Forelimb muscle (tissue), 1 donor: ENCODE measurements around the gene HOXB4. TPM values are rescaled to one million over a fixed set of nuclear protein-coding genes. Genes with fewer than 3 reads are reported as not detected.
"Not testable (repeated sequence)": the region's sequence is repeated elsewhere in the genome, so short reads cannot be mapped to it uniquely, and the experiment has no call there.

ENCODE experiments used
- DNase-seq: peaks from one replicate; pipeline ENCODE4 v3.0.0-alpha.2; 2013; ENCODE audit warnings: low read depth
- polyA plus RNA-seq: library from polyadenylated mRNA; unstranded; fragments of 120-200 nt; gene quantifications from one replicate; pipeline ENCODE4 v1.2.1, GENCODE V29; 2013; ENCODE audit not compliant: insufficient read length

The HOXB4 gene
- polyA plus RNA-seq, 1 donor: 1.2 TPM

DNA sequence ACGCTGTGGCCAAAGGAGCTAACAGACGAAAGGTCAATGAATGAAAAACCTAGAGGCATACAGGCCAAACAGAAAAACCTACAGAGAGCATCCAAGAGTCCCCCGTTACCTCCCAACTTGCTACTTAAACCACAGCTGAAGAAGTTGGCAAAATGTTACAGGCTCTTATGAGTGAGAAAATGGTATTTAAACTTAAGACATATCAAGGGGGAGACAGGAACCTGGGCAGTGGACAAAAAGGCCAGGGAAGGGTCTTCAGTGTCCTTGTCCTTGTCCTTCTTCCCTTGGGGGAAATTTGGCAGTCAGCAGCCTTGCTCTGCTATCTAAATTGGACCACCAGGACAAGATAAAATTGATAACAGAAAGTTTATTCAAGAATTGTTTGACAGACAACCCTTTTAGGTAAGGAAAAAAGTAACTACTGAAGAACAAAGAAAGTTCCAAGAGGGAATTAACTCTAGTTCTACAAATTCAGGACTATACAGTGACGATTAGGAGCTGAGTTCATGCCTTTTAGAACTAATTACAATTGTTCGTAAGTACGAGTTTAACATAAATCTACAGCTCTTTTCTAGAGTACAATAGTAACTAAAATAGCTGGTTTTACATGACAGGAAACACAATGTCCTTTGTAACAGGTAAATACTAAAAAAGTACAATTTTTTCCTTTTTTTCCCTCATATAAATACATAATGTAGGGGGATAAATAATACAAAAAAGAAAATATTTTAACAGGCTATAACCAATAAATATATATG is 29.4 kb downstream of the HOXB4 start:
- no peak for DNase-seq

- no peak for DNase-seq
Measured at GRCh38 chr17:48547808-48548522, 30.2 kb downstream of the HOXB4 start.

DNA sequence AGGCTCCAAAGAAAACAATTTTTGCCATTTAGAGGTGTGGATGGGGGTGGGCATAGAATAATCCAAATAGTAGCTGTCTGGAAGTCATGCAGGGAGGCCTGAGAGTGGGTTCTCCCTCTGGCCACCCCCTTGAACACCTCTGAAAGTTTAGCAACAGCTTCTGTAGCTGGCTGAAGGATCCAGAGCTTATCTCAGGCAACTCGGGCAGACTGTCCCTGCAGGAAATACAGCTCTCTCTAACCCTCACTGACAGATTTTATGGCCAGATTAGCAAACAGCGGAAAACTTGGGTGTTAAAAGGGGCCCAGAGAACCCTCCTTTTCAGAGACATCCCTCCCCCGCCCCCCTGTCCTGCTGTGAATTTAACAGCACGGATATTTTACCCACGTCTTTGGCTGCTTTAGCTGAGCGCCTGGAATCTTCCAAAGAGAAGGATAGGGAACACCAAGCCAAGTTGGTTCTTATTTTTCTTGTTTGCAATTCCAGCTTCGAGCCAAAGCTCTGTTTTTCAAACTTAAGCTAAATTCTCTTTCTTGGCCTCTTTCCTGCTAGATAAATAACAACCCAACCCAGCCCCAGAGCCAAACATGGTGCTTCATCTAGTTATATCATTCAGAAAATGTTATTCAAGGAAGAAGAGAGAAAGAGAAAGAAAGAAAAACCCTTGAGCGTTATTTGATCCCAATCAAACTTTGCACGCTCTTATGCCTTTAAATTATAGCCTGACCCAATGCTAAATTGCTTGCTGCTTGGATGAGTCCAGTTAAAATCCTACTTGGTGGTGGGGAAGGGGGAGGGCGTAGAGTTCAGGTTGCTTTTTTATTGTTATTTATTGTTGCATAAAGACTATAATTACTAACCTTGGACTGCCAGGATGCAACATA is 31.0 kb downstream of the HOXB4 start:
- DNase-seq: no peak

DNA sequence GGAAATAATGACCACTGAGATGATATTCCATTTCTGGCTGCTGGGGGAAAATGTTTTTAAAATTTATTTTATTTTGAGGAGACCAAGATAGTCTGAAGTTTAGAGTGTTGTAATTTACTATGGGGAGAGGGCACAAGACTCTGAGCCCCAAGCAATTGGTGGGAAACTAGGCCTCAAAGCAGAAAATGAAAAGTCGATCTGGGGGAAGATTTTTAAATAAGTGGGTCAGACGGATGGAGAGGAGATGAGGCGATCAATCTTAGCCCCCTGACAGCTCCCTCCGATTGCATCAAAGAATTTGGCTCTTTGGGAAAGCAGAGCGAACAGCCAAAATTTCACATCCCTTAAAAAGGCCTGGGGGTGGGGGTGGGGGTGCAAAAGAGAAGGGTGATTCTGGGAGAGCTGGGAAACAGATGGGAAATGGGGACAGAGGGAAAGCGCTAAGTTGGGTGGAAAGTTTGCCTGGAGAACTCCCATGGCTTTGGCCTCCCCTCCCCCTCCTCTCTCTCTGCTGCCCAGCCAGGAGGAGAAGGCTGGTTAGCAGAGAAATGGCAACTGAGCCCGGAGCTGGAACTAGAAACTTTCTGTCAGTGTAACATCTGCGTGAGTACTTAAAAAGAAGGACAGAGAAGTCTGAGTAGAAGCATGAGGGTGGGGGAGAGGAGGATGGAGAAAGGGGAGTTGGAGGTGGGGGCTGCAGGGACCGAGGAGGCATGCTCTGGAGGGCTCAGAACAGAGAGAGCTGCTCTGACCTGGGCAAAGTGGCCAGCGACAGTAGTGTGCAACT is 31.8 kb downstream of the HOXB4 start:
- DNase-seq: no peak

- no peak for DNase-seq
Measured at GRCh38 chr17:48545539-48545938, 32.6 kb downstream of the HOXB4 start.

GRCh38 chr17:48545022-48545375 is 33.2 kb downstream of the HOXB4 start, which contains the start of gene HOXB2:
TSS of gene HOXB2 (minus strand) at chr17:48545109. CDS start at chr17:48544911, 198 bp downstream.
- no peak for DNase-seq

GRCh38 chr17:48544349-48545021 is 33.7 kb downstream of the HOXB4 start:
- peak; percentile 75 for DNase-seq

DNA sequence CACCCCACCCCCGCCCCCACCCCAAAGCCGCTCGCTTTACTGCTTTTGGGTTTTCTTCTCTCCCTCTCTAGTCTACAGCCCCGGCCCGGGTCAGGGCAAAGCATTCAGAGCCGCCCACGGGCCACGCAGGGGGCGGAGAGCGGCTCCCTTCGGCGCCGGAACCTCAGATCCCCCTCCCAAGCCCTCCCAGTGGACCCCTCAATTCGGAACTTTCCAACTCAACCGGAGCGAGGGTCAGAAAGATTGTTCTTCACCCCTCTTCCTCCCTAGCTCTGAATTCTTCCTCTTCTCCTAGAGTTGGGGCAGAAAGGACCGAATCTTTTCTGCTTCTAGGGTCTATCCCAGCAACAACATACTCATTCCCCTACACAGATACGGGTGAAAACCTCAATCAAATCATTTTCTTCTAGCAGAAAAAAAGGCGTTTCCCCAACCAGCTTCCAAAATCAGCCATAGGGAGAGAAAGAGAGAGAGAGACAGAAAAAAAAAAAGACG is 34.2 kb downstream of the HOXB4 start:
- DNase-seq: no peak

DNA sequence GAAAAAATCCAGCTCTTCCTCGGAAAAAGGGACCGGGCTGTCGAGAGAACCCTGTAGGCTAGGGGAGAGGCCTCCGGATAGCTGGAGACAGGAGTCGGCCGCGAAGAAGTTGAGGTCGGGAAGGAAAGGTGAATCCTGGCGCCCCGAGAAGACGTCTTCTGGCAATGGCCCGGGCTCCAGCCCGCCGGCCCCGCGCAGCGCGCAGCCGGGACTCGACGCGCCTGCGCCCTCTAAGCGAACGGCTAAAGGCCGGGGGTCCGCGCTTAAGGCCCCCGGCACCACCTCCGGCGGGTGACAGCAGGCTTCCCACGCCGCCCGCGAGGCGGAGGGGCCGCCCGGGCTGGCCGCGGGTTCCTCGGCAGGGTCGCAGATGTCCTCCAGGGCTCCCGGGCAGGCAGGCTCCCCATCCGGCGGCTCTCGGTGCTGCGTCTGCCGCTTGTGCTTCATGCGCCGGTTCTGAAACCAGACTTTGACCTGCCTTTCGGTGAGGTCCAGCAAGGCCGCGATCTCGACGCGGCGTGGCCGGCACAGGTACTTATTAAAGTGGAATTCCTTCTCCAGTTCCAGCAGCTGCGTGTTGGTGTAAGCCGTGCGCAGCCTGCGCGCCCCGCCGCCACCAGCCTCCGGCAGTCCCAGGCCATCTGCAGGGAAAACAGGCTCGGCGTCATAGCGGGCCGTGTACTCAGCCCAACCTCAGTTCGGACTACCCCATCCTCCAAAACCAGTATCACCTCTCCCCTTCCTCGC is 34.9 kb downstream of the HOXB4 start:
- DNase-seq: no peak

DNA sequence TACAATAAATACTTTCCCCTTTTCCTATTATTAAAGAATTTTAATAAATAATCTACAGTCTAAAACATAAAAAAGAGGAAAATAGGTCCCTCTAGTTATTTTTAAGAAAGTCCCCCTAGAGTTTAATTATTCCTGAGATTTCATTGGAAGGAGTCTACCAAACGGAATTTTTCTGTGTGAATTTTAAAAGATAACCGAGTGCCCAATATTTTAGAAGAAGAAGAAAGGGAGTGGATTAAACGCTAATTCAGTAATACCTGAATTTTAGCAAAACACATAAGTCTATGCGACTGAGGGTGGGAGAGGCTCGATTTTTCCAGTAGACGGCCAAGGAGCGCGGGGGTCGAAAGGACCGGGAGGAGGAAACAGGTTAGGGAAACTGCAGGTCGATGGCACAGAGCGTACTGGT is 35.4 kb downstream of the HOXB4 start:
- no peak for DNase-seq

- DNase-seq: no peak
Measured at GRCh38 chr17:48542114-48542656, 36.0 kb downstream of the HOXB4 start.

DNA sequence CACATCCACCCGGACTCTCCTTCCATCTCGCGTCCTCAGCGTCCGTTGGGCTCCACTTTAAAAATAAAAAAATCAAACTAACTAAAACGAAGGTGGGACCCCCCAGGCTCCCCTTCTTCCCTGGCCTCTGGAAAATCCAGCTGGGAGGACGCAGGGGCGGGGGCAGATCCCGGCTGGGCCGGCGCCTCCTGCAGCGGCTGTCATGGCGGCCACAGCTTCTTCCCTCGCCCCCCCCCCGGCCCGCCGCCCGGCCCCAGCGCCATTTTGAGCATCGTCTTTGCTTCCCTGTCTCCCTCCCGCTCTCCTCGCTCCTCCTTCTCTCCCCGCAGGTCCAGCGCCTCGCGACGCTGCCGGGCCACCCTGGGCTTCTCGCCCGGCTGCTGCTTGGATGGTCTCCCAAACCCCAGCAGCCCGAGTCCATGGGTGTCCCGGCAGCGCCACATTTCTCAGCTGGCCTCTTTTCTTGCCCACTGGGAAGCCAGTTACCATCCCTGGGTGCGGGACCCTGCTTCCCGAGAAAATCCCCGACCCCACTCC is 36.5 kb downstream of the HOXB4 start:
- no peak for DNase-seq

DNA sequence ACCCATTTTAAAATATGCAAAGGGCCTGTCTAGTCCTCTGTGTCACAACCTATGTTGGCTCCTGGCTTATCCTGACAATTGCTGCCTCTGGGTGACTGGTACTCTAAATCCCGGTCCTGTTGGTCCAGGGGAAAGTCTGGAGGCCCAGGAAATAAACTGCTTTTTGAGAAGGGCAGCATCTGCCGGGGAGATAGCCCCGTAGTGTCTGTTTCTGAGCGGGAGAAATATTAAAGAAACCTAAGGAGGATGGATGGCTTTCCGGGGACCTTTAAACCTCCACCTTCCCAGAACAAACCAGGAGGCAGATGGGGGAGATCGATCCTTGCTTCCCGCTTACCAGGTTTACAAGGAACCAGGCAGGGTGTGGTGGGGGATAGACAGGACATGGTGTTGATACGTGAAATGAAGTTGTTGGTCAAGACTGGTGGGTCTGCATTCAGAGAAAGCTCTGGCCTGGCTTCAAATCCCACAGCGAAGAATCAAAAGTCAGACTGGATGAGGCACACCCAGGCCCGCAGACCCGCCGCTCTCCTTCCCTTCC is 37.0 kb downstream of the HOXB4 start:
- DNase-seq: no peak

DNA sequence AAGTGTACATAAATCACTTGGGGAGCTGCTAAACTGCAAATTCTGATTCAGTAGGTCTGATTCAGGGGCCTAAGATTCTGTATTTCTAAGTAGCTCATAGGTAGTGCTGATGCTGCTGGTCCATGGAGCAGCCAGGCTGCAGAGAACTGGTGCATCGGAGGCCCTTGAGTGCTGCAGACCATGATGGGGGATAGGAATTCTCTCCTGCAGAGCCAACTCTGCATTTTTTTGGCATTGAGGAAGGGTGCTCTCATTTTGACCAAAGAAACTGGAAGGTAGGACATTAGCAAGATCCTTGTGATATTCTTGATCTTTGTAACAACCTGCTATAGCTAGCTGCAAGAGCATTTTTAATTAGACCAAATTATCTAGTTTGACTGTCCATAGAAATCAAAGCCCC is 37.9 kb downstream of the HOXB4 start:
- DNase-seq: no peak

- DNase-seq: no peak
Measured at GRCh38 chr17:48539177-48539576, 39.0 kb downstream of the HOXB4 start.

DNA sequence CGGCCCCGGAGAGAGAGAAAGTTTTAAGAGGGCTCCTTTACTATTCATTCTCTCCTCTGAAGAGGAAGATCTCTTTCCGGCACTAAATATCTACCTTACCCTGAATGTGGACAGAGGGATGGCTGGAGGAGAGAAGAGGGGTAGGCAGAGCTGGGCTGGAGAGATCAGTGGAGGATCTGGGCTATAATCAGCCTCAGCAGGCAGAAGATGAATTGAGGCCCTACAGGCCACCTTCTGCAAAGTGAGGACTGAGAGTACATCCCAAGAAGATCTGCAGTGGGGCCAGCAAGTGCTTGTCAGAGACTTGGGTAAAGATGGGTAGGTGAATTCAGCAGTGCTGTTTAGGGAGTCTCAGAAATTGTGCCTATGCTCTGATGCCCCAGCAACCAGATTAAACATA is 40.8 kb downstream of the HOXB4 start:
- DNase-seq: no peak

GRCh38 chr17:48535793-48536559 is 42.2 kb downstream of the HOXB4 start:
- not testable (repeated sequence) for DNase-seq

GRCh38 chr17:48532261-48532660 is 45.9 kb downstream of the HOXB4 start:
- no peak for DNase-seq
